Measurements from ENCODE around the gene PATL2.

DNA sequence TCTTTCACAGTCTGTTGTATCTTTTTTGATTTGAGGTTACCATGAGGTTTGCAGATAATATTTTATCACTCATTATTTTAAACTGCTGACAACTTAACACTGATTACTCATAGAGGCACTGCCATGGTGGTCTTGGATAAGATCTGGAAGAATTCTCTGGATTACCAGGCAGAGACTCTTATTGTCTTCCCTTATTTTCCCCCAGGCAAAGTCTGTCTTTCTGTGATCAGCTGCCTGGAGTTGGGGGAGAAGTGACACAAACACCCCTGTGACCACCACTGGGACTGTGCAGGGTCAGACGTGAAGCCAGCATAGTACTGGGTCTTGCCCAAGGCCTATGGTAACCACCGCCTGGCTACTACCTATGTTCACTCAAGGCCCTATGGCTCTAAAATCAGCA, 4.7 kb downstream of the PATL2 start:
- TF ChIP-seq EZH2phosphoT487 (IDR thresholded peaks at IDR 0.05; ENCODE audit: insufficient read depth, low read depth), result no peak
- TF ChIP-seq EZH2 (IDR thresholded peaks at IDR 0.05; ENCODE audit: insufficient read depth, poor library complexity, severe bottlenecking), result no peak
